ENCODE data around the gene POLA2.
"Not testable (repeated sequence)": the region's sequence is repeated elsewhere in the genome, so short reads cannot be mapped to it uniquely, and the experiment has no call there.

Gene POLA2

DNA sequence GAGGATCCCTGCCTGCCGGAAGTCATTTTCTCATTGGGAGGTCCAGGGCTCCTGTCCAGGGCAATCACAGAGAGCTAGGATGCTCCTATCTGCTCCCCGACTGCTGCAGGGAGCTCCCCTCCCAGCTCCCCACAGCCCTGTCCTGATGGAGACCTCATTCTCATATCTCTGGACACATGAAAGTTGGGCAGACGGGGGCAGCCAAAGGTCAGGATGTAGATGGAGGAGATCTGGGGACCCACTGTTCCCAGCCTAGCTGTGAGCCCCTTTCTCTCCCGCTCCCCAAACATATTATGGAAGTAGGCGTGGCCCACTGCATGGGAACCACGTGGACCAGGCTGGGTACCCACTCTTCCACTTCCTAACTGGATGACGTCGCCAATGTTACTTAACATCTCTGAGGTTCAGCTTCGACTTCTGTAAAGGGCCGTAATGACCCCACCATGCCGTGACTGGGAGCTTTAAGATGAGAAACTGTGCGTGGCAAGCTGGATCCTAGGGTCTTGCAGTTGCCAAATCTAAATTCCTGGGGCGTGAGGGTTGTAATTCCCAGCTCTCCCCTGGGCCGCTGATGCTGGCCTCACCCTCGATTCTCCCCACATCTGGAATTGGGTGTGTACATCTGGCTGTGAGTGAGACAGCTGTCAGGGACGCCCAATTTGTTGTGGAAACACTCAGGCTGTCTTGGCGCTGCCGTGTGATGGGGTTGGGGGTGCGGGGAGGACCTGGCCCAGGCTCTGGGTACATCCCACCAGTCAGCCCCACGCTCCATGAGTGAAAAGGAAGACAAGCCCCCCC, 54.7 kb downstream of the POLA2 start:
- H3K4me3 Mint-ChIP-seq = peak overlapping the region; percentile 69
- ATAC-seq (no peak), DNase-seq (no peak)
- H3K4me1 Mint-ChIP-seq = peaks cover 11% of the 10 kb centered on the region
- H3K27me3 Mint-ChIP-seq = peaks cover 12% of the 10 kb centered on the region
- no peaks in the 10 kb centered on the region for H3K9me3 Mint-ChIP-seq
- H3K27ac Mint-ChIP-seq = no peak overlapping the region
- no peaks in the 10 kb centered on the region for H3K36me3 Mint-ChIP-seq (ENCODE audit: low read depth)

DNA sequence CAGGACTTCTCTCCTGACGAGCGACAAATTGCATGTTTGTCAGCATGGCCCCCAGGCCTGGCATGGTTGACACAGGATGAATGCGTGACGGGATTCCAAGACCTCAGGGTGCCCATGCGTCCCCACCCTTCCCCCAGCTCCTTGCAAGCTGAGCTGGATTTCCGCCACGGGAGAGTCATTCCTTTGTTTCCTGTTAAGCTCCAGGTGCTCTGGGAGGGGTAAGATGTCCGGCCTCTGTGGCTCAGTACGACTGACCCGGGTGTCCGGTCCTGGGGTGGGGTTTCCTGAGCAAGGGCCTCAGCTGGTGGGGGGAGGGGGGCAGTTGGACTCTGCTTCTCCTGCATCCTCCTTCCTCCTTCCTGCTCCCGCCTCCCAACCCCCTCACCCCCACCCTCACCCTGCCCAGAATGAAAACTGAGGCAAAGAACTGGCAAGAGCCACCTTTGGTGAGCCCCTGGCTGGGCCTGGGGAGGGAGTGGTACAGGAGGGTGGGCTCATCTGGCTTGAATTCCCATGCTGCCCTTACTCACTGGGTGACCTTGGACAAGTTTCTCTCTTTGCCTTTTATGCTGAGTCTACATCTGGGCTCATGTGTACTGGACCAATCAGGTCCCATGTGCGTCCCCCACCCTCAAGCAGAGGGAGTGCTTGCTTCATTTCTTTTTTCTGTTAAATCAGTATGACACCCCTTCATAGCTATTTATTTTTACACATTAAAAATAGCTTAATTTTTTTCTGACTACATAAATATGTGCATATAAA, 55.4 kb downstream of the POLA2 start:
- Mint-ChIP-seq H3K4me3 (no peak overlapping the region), H3K9me3 (no peaks in the 10 kb centered on the region), H3K4me1 (peaks cover 11% of the 10 kb centered on the region), H3K36me3 (ENCODE audit: low read depth) (no peaks in the 10 kb centered on the region), H3K27me3 (peaks cover 12% of the 10 kb centered on the region), H3K27ac (no peak overlapping the region)
- ATAC-seq (no peak), DNase-seq (no peak)

- no peaks in the 10 kb centered on the region for H3K27me3 Mint-ChIP-seq
- no peaks in the 10 kb centered on the region for H3K36me3 Mint-ChIP-seq (ENCODE audit: low read depth)
- H3K4me1 Mint-ChIP-seq = peaks cover 6% of the 10 kb centered on the region
- ATAC-seq (no peak), DNase-seq (no peak)
- no peak overlapping the region for H3K27ac Mint-ChIP-seq
- H3K4me3 Mint-ChIP-seq = no peak overlapping the region
- no peaks in the 10 kb centered on the region for H3K9me3 Mint-ChIP-seq
Measured at GRCh38 chr11:65320386-65321075, 58.8 kb downstream of the POLA2 start.

- Mint-ChIP-seq H3K27me3 (no peaks in the 10 kb centered on the region), H3K9me3 (no peaks in the 10 kb centered on the region), H3K36me3 (ENCODE audit: low read depth) (no peaks in the 10 kb centered on the region), H3K4me3 (no peak overlapping the region), H3K4me1 (peaks cover 2% of the 10 kb centered on the region), H3K27ac (no peak overlapping the region)
- DNase-seq (no peak), ATAC-seq (no peak)
Measured at GRCh38 chr11:65321076-65321475, 59.3 kb downstream of the POLA2 start.

DNA sequence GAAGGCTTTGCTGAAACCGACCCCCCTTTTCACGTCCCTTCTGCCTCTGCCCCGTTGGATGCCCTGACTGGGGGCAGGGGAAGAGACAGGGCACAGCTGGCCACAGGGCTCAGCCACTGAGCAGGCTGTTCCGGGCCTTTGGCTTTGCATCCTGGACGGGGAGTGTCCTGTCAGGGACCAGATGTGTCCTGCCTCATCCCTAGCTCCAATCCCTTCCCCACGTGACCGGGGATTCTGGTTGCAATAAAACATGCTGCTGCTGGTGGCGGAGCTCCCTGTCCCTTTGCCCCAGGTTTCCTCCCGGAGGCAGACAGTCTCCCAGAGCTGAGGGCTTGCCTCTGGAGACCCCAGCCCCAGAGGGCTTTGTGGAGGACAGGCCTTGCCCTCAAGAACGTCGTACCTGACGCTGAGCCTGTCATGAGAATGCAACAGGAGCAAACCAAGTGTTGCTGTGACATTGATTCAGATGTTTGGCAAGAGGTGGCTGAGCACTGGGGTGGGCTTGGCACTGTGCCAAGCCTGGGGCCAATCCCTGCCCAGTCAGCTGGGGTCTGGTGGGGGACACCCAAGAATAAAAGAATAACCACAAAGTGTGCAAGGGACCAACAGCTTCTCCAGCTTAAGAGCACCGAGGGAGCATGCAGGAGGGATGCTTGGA, 60.2 kb downstream of the POLA2 start:
- ATAC-seq (no peak), DNase-seq (no peak)
- H3K4me3 Mint-ChIP-seq = no peak overlapping the region
- H3K9me3 Mint-ChIP-seq = no peaks in the 10 kb centered on the region
- no peaks in the 10 kb centered on the region for H3K27me3 Mint-ChIP-seq
- no peak overlapping the region for H3K27ac Mint-ChIP-seq
- H3K4me1 Mint-ChIP-seq = no peaks in the 10 kb centered on the region
- H3K36me3 Mint-ChIP-seq (ENCODE audit: low read depth) = no peaks in the 10 kb centered on the region

- H3K27ac Mint-ChIP-seq = no peak overlapping the region
- H3K9me3 Mint-ChIP-seq = no peaks in the 10 kb centered on the region
- ATAC-seq (no peak), DNase-seq (no peak)
- H3K4me3 Mint-ChIP-seq = no peak overlapping the region
- no peaks in the 10 kb centered on the region for H3K36me3 Mint-ChIP-seq (ENCODE audit: low read depth)
- no peaks in the 10 kb centered on the region for H3K4me1 Mint-ChIP-seq
- no peaks in the 10 kb centered on the region for H3K27me3 Mint-ChIP-seq
Measured at GRCh38 chr11:65323813-65324212, 62.1 kb downstream of the POLA2 start.

DNA sequence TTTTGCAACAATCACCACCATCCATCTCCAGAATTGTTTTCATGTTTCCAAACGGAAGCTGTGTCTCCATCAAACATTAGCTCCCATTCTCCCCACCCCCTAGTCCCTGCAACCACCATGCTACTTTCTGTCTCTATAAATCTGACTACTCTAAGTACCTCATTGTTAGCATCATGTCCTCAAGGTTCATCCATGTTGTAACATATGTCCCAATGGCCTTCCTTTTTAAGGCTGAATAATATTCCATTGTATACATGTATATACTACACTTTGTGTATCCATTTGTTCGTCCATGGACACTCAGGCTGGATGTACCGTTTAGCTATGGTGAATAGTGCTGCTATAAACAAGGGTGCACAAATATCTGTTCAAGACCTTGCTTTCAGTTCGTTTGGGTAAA, 63.7 kb downstream of the POLA2 start:
- no peak for ATAC-seq
- DNase-seq = no peak
- Mint-ChIP-seq H3K27me3 (no peaks in the 10 kb centered on the region), H3K4me1 (peaks cover 10% of the 10 kb centered on the region), H3K36me3 (ENCODE audit: low read depth) (no peaks in the 10 kb centered on the region), H3K27ac (no peak overlapping the region), H3K9me3 (no peaks in the 10 kb centered on the region), H3K4me3 (no peak overlapping the region)

DNA sequence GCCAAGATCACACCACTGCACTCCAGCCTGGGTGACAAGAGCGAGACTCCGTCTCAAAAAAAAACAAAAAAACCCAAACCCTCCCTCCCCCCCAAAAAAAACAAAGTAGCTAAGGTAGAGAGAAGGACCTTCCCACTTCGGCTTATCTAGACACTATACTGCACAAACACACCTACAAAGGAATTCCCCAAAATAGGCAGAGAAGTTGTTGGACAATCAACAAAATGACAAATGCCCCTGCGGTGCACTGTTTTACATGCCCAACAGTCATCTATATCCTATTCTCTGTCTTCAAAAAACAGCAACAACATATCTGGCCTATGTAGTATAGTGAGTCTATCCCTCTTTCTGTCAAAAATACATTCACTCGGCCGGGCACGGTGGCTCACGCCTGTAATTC, 65.3 kb downstream of the POLA2 start:
- Mint-ChIP-seq H3K4me1 (peaks cover 10% of the 10 kb centered on the region), H3K4me3 (no peak overlapping the region), H3K27ac (no peak overlapping the region), H3K27me3 (no peaks in the 10 kb centered on the region), H3K9me3 (no peaks in the 10 kb centered on the region), H3K36me3 (ENCODE audit: low read depth) (no peaks in the 10 kb centered on the region)
- ATAC-seq = no peak
- no peak for DNase-seq

GRCh38 chr11:65329478-65329877, 67.7 kb downstream of the POLA2 start:
- ATAC-seq = no peak
- H3K27ac Mint-ChIP-seq = peak overlapping the region; percentile 44
- H3K4me1 Mint-ChIP-seq = peaks cover 14% of the 10 kb centered on the region
- no peak overlapping the region for H3K4me3 Mint-ChIP-seq
- DNase-seq = no peak
- no peaks in the 10 kb centered on the region for H3K27me3 Mint-ChIP-seq
- no peaks in the 10 kb centered on the region for H3K9me3 Mint-ChIP-seq
- H3K36me3 Mint-ChIP-seq (ENCODE audit: low read depth) = peaks cover 2% of the 10 kb centered on the region

DNA sequence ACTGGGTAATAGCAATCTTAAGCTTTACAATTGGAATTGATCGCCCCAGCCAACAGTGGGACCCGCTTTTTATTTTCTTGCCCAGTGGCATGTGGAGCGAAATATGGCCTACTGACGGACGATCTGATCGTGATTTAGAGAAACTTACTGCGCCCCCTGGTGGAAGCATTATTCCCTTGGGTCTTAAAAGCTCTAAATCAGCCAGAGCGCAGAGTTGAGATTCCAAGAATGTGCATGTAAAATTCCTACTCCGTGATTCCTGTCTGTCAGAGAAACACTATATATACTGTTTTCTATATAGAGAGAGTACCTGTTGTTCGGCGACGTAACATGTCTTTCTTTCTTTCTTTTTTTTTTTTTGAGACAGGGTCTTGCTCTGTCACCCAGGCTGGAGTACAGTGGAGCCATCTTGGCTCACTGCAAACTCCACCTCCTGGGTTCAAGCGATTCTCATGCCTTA, 68.2 kb downstream of the POLA2 start:
- Mint-ChIP-seq H3K36me3 (ENCODE audit: low read depth) (peaks cover 4% of the 10 kb centered on the region), H3K27ac (peak overlapping the region; percentile 44), H3K9me3 (no peaks in the 10 kb centered on the region), H3K4me1 (peaks cover 19% of the 10 kb centered on the region), H3K27me3 (no peaks in the 10 kb centered on the region), H3K4me3 (peak overlapping the region; percentile 30)
- peak; percentile 89 for DNase-seq
- peak; percentile 27 for ATAC-seq

GRCh38 chr11:65330544-65330943, 68.8 kb downstream of the POLA2 start:
- Mint-ChIP-seq H3K4me3 (no peak overlapping the region), H3K27ac (no peak overlapping the region), H3K36me3 (ENCODE audit: low read depth) (peaks cover 8% of the 10 kb centered on the region), H3K4me1 (peaks cover 25% of the 10 kb centered on the region), H3K27me3 (no peaks in the 10 kb centered on the region), H3K9me3 (no peaks in the 10 kb centered on the region)
- DNase-seq = no peak
- no peak for ATAC-seq

GRCh38 chr11:65332591-65332990, 70.8 kb downstream of the POLA2 start:
- H3K4me1 Mint-ChIP-seq = peaks cover 32% of the 10 kb centered on the region
- not testable (repeated sequence) for H3K4me3 Mint-ChIP-seq, H3K27ac Mint-ChIP-seq, ATAC-seq, DNase-seq, H3K9me3 Mint-ChIP-seq, H3K27me3 Mint-ChIP-seq
- H3K36me3 Mint-ChIP-seq (ENCODE audit: low read depth) = peaks cover 10% of the 10 kb centered on the region

- H3K9me3 Mint-ChIP-seq = no peaks in the 10 kb centered on the region
Measured at GRCh38 chr11:65334696-65335295, 73.0 kb downstream of the POLA2 start.

GRCh38 chr11:65338676-65339075, 76.9 kb downstream of the POLA2 start:
- H3K27ac Mint-ChIP-seq = peak overlapping the region; percentile 37
- DNase-seq = no peak
- H3K36me3 Mint-ChIP-seq (ENCODE audit: low read depth) = peaks cover 34% of the 10 kb centered on the region
- H3K4me3 Mint-ChIP-seq = no peak overlapping the region
- H3K4me1 Mint-ChIP-seq = peaks cover 30% of the 10 kb centered on the region
- no peaks in the 10 kb centered on the region for H3K27me3 Mint-ChIP-seq
- no peak for ATAC-seq
- no peaks in the 10 kb centered on the region for H3K9me3 Mint-ChIP-seq

More at GRCh38 chr11:65334696-65335295, 73.0 kb downstream of the POLA2 start:
- DNase-seq (no peak), ATAC-seq (no peak)
- peak overlapping the region; percentile 85 for H3K4me3 Mint-ChIP-seq
- H3K36me3 Mint-ChIP-seq (ENCODE audit: low read depth) = peaks cover 16% of the 10 kb centered on the region
- no peaks in the 10 kb centered on the region for H3K27me3 Mint-ChIP-seq
- peaks cover 39% of the 10 kb centered on the region for H3K4me1 Mint-ChIP-seq
- H3K27ac Mint-ChIP-seq = peak overlapping the region; percentile 70
